ENCODE results near the gene LMF2.
A peak's percentile ranks its signal among the peaks of the same experiment; 100 is the strongest.
"Not testable (repeated sequence)": the region's sequence is repeated elsewhere in the genome, so short reads cannot be mapped to it uniquely, and the experiment has no call there.

The LMF2 gene

DNA sequence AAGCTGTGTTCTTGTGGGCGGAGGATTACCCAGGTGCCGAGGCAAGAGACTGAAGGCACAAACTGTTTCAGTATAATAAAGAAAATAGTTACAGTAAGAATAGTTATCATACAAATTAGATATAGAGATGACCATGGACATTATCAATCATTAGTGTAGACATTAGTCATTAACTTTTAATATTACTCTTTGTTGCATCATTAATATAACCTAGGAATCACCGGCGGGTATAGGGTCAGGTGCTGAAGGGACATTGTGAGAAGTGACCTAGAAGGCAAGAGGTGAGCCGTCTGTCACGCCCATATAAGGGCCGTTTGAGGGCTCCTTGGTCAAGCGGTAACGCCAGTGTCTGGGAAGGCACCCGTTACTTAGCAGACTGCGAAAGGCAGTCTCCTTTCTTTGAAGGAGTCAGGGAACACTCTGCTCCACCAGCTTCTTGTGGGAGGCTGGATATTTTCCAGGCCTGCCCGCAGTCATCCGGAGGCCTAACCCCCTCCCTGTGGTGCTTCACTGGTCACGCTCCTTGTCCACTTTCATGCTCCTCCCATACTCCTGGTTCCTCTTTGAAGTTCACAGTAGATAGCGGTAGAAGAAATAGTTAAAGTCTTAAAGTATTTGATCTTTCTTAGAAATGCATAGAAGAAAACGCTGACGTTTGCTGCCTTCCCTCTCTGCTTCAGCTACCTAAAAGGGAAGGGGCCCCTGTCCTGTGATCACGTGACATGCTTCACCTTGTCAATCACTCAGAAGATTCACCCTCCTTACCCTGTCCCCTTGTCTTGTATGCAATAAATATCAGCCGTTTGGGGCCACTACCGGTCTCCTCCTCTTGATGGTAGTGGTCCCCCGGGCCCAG, 26.6 kb upstream of the LMF2 start:
- DNase-seq (ENCODE audit: low read depth) = not testable (repeated sequence)

- DNase-seq (ENCODE audit: low read depth) = no peak
Measured at GRCh38 chr22:50532824-50533796, 25.6 kb upstream of the LMF2 start.

DNA sequence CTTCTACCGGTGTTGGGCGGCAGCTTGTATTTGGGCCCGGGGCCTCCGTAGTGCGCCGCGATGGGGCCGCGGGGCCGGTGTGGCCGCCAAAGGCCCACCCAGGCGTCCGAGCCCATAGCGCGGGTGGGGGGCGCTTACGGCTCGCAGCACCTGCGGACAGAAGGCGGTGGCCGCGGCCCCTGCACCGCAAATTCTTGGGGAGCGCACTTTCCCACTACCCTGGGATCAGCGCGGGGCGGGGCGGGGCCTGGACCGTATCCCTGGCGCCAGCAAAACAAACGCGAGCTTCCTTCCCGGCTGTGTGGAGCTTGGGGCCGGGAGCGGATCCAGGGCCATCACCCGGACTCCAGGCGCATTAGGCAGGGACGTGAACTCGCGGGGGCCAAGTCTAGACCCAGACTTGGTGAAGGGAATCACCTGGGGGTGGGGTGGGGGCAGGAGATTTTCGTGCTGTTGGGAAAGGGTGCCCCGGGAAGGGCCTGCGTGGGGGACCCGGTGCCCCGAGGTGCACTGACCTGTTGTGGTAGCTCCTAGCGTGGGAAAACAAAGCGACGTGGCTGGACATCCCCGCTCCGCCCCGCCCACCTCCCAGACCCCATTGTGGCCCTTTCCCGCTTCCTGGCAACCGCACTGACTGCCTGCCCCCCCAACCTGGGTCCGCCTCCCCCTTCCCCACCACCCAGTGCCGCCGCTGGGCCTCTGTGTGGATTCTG, 24.6 kb upstream of the LMF2 start:
- DNase-seq (ENCODE audit: low read depth) = no peak

- peak; percentile 25 for DNase-seq (ENCODE audit: low read depth)
Measured at GRCh38 chr22:50531546-50531961, 24.1 kb upstream of the LMF2 start.

DNA sequence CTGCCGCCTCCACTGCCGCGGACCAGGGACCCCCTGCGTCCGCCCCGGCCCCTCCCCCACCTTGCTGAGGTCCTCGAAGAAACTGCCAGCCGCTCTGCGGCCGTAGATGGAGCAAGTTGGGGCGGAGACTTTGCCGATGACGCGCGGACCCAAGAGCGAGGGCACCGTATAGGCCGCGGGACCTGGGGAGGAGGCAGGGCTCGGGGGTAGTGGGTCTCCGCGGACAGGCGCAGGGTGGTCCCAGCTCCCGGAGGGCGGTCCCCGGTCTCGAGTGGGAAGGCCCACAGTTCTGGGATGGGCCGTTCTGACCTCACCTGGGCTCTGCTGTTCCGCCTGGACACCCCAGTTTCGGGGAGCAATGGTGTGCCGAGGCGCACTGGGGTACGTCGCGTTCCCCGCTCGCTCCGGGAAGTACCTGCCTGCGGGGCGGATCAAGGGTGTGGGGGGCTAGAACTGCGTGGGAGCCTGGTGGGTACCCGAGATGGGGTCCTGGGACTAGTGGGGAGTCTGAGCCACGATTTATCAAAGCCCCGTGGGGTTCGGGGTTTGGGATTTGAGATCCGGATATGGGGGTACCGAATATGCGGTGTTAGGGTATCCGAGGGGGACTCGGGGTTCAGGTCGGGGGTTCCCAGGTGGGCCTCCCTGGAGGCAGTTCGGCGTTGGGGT, 23.5 kb upstream of the LMF2 start:
- peak; percentile 59 for DNase-seq (ENCODE audit: low read depth)

GRCh38 chr22:50530580-50530876, 23.0 kb upstream of the LMF2 start:
- DNase-seq (ENCODE audit: low read depth) = no peak

DNA sequence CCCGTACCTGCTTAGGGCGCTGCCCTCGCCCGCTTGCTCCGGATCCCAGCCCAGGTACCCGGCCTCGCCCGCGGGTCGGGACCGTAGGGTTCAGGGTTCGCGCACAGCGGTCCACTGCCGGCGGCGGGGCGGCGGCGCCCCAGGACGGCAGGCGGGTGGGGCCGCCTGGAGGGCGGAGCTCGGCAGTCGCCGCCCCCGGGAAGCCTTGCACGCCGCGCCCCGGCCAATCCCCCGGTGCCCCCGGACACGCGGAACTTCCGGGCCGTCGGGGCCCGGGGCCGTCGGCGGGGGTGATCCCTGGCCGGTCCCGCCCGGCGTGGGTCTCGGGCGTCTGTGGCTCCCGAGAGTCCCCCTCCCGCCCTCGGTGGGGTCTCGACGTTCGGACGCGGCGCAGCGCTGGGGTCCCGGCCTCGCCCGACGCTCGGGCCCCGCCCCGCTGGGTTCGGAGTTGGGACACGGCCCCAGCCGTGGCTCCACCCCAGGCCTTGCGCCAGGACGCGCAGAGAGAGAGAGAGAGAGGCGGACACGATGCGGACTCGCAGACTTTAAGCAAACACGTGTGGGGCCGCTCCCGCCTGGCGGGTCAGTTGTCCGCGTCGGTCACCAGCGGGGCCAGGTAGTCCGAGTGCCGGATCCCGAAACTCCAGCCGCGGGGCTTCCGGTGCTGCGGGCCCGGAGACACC, 22.5 kb upstream of the LMF2 start, which contains the start of gene TYMP:
TSS of gene TYMP (minus strand) at position 116 of the 683 bp plus-strand sequence. CDS start 303 bp downstream, outside the sequence.
- DNase-seq (ENCODE audit: low read depth) = peak; percentile 51

- peak; percentile 22 for DNase-seq (ENCODE audit: low read depth)
Measured at GRCh38 chr22:50529416-50529896, 22.0 kb upstream of the LMF2 start.

- DNase-seq (ENCODE audit: low read depth) = no peak
Measured at GRCh38 chr22:50528682-50529415, 21.3 kb upstream of the LMF2 start.

DNA sequence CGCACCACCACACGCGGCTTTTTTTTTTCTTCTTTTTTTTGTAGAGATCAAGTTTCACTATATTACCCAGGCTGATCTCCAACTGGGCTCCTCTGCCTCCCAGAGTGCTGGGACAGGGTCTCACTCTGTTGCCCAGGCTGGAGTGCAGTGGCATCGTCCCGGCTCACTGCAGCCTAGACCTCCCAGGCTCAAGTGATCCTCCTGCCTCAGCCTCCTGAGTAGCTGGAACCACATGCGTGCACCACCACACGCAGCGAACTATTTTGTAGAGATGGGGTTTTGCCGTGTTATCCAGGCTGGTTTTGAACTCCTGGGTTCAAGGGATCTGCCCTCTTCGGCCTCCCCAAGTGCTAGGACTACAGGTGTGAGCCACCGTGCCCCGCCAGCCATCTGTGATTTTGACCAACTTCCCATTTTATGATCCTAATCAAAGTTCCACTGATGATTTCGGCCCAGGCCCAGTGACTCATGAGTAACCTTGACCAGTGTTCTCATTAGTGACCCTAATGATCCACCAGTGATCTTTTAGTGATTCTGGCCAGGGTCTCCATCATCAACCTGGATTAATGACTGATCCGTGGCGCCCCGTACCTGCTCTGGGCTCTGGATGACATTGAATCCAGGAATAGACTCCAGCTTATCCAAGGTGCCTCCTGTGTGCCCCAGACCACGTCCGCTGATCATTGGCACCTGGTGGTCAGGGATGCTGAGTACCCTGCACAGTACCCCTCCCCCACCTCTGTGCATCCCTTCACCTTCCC, 20.6 kb upstream of the LMF2 start:
- DNase-seq (ENCODE audit: low read depth) = no peak

DNA sequence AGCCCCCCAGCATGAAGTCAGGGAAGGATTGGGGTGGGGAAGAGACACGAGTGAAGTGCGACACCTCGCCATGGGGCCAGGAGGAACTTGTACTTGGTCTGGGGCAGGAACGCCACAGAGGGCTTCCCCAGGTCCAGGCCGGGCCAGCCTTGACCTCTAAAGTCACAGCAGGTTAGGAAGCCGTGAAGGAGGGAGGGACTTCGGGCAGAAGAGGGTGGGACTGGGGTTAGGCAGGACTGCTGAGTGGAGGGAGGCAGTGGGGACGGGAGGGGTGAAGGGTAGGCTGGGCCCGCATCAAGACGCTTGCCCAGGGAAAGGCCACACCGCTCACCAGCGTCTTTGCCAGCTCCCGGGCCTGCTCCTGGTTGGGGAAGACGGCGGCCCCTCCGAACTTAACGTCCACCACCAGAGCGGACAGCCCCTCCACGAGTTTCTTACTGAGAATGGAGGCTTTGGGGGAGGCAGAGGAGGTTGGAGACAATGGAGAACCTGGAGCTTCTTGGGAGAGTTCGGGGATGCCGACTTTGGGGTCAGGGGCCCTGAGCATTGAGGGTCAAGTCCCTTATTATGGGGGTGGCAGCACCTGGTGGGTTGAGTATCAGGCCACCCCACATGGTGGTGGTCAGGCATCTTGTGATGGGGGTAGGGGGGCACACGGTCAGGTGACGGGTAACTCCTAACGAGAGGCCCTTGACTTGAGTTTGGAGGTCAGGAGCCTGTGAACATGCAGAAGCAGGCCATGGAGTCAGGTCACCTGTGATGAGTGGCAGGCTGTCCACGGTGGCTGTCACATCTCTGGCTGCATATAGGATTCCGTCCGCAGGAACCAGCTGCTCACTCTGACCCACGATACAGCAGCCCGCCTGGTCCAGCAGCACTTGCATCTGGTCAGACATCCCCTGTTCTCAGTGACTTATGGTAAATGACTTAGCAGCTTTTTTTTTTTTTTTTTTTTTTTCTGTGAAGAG, 19.6 kb upstream of the LMF2 start:
- no peak for DNase-seq (ENCODE audit: low read depth)

DNA sequence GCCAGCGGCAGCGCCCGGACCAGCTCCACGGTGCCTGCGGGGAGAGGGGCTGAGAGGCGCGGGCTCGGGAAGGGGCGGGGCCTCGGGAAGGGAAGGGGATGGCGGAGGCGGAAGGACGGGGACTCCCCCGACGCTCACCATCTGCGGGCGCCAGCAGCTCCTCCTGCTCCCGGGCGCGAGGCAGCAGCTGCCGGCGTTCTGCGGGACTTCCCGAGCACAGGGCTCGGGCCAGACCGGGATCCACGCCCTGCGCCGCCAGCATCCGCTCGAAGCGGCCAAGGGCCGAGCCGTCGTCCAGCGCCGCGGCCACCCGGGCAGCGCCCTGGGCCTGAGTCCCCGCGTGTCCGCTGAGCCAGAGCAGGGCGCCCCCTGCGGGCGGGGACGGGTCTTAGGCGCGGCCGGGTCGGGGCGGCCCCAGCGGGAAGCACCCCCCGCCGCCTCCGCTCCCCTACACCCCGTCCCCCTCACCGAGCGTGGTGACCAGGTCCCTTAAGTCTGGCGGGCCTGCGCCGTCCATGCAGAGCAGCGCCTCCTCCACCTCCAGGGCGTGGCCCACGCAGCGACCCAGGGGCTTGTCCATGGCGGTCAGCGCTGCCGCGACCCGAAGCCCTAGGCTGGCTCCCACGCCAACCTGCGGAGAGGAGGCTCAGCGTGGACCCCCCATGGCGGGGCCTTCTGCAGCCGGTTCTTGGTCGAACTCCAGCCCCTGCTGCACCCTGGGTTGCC, 18.8 kb upstream of the LMF2 start:
- peak; percentile 80 for DNase-seq (ENCODE audit: low read depth)

DNA sequence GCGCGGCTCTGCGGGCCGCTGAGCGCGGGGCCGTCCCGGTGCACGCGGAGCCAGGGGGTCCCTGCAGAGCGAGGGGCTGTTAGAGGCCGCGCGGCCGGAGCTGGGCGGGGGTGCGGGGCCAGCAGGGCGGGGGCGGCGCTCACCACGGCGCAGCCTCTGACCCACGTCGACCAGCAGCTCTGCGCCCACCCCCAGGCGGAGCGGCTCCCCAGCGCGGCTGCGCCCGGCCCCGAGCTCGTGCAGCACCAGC, 18.3 kb upstream of the LMF2 start:
- no peak for DNase-seq (ENCODE audit: low read depth)

DNA sequence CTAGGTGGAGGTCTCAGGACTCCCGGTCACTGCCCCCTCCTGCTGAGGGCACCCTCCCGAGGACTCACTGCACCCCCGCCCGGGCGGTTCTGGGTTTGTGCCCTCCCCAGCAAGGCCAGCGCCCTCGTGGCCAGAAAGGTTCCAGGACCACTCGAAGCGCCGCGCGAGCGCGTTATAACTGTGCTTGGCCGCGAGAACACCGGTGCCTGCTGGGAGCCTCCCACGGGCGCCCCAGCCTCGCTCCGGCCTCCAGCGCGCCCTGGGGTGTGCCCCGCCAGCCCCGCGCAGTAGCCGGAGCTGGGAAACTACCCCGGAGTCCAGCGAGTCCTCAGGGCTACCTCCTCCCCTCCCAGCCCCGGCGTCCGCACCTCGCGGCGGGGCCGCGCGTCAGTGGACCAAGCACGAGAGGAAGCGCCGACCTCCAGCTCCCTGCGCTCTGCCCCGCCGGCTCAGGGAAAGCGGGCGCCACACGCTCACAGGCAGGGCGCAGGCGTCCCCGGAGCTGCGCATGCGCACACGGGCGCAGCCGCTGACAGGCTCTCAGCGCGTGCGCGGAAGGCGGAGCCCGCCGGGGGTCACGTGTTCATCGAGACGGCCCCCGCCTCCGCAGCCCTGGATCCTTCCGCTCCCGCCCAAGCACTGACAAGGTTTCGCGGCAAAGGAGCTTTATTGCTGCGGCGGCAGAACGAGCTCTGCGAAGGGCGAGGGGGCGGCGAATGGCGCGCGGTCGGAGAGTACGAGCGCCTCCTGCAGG, 17.8 kb upstream of the LMF2 start, which contains the start of gene SCO2:
TSS of gene SCO2 (minus strand) at position 495 of the 754 bp plus-strand sequence. CDS start 1,187 bp downstream, outside the sequence.
- peak; percentile 93 for DNase-seq (ENCODE audit: low read depth)

GRCh38 chr22:50524676-50525103, 17.2 kb upstream of the LMF2 start:
- DNase-seq (ENCODE audit: low read depth) = no peak

GRCh38 chr22:50523806-50524675, 16.5 kb upstream of the LMF2 start:
- DNase-seq (ENCODE audit: low read depth) = no peak
